OCI-LY1 (cell line): ENCODE measurements around the gene NR3C1.

Experiments used
- EZH2 ChIP-seq: fragments of 200-600 bp; sonication (generic), shearing (Covaris generic); IDR thresholded peaks from 2 replicates; pipeline ENCODE4 v1.8.0; 2017; ENCODE audit warnings: borderline replicate concordance, mixed run types, mild to moderate bottlenecking, antibody characterized with exemption, low read length, moderate library complexity, mixed read lengths
- TF ChIP-seq, protein P1 (sequence below): fragments of 200-600 bp; sonication (generic), shearing (Covaris generic); IDR thresholded peaks from 2 replicates; pipeline ENCODE4 v1.5.1; 2017; ENCODE audit warnings: mild to moderate bottlenecking, antibody characterized with exemption, low read length, moderate library complexity, mixed read lengths

DNA sequence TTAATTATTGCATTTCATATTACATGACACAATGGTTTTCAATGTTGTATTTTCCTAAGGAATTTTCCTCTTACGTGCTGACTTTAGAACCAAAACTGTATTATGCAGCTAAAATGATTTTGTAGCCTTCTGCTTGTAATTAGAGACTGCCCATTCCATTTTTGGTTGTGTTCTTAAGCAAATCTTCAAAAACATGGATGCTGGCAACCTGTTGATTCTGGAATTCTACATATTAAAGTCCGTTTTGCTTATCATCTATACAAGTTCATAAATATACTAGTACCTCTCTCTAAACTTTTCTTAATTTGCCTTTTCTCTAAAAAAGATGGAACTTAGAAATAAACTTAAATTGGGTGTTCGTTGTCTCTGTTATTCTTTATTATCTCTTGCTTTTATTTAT is 88.3 kb downstream of the NR3C1 start:
- TF ChIP-seq, protein P1, sequence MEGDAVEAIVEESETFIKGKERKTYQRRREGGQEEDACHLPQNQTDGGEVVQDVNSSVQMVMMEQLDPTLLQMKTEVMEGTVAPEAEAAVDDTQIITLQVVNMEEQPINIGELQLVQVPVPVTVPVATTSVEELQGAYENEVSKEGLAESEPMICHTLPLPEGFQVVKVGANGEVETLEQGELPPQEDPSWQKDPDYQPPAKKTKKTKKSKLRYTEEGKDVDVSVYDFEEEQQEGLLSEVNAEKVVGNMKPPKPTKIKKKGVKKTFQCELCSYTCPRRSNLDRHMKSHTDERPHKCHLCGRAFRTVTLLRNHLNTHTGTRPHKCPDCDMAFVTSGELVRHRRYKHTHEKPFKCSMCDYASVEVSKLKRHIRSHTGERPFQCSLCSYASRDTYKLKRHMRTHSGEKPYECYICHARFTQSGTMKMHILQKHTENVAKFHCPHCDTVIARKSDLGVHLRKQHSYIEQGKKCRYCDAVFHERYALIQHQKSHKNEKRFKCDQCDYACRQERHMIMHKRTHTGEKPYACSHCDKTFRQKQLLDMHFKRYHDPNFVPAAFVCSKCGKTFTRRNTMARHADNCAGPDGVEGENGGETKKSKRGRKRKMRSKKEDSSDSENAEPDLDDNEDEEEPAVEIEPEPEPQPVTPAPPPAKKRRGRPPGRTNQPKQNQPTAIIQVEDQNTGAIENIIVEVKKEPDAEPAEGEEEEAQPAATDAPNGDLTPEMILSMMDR = no peak
- no peak for TF ChIP-seq EZH2
